HG03469 (cell line): ENCODE results near the gene TPI1.
A peak's percentile ranks its signal among the peaks of the same experiment; 100 is the strongest.
"Not testable (repeated sequence)": the region's sequence is repeated elsewhere in the genome, so short reads cannot be mapped to it uniquely, and the experiment has no call there.

Experiments used
- ATAC-seq: cut with Tn5 transposase; IDR thresholded peaks from one replicate; pipeline ENCODE4 v1.9.1; 2021; ENCODE audit warnings: mild to moderate bottlenecking, moderate library complexity, moderate number of reproducible peaks; ENCODE audit not compliant: unreplicated experiment

TPI1 gene

DNA sequence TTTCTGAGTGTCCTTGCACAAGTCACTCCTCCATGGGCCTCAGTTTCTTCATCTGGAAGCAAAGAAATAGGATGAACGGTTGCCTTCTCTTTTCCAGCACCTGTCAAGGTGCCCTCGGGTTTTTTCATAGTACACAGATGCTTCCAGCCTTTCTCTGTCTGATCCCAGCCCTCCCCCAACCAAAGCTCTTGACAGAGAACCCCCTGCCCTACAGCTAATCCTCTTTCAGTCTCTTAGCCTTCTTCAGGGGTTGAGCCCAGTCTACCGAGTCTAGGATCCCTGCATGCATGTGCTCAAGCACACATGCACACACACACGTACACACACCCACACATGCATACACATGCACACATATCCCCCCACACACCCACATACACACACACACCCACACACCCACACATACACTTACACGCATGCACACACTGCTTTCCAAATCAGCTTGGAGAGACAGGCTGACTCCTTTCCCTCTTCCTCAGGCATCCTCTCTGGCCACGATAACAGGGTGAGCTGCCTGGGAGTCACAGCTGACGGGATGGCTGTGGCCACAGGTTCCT, 20.9 kb upstream of the TPI1 start:
- no peak for ATAC-seq

DNA sequence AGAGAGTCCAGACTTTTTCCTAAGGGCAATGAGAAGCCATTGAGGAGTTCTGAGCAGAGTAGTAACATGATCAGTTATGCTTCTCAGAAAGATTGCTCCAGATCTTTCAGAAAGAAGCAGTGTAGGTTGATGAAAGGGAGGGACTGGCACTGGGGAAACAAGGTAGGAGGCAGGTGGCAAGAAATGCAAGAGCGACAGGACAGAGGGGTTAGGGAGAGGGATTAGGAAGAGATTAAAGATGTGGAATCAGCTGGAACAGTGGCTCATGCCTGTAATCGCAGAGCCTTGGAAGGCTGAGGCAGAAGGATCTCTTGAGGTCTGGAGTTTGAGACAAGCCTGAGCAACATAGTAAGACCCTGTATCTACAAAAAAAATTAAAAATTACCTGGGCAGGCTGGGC, 19.7 kb upstream of the TPI1 start:
- ATAC-seq, result no peak

DNA sequence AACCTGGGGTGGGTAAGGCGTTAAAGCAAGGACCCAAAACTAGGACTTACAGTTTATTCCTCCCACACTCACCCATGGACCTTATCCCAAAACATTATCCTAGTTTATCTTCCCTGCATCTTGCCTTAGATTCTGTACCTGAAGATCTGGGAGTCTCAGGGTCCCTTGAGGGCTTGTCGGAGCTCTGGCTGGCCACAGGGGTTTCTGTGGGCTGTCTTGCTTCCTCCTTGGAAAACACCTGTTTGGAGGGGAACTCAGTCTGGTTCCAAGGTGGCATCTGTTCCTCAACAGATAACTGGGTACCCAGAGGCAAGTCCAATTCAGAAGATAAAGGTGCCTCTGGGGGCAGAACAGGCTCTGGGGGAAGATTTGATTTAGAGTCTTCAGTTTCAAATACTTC, 17.9 kb upstream of the TPI1 start:
- no peak for ATAC-seq

DNA sequence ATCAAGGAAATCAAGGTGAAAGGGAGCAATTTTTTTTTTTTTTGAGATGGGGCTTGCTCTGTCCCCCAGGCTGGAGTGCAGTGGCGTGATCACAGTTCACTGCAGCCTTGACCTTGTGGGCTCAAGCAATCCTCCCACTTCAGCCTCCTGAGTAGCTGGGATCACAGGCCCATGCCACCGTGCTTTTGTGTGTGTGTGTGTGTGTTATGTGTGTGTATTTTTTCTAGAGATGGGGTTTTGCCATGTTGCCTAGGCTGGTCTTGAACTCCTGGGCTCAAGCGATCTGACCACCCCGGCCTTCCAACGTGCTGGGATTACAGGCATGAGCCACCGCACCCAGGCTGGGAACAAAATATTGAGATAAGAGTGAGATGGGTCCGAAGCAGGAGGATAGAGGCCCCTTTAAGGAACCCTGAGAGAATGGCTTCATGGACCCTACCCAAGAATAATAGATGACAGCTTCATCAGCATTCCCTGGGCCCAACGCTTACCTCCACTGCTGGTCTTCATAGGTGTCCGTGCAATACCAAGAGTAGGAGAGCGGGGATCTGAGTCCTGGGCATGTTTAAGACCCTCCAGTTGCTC, 17.3 kb upstream of the TPI1 start:
- no peak for ATAC-seq

DNA sequence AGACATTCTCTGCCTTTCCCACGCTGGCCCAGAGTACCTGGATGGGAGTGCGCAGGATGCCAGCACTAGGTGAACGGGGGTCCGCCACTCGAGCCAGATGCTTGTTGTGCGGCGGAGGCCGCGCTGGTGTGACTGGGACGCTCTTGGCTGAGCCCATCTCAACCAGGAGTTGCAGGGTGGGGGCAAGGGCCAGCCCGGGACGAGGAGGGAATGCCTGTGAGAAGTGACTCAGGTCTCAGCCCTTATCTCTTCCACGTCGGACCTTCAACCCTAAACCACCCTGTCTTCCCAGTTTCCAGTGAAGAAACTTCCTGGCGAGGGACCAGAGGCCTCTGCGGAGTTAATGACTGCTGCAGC, 16.6 kb upstream of the TPI1 start:
- ATAC-seq, result no peak

DNA sequence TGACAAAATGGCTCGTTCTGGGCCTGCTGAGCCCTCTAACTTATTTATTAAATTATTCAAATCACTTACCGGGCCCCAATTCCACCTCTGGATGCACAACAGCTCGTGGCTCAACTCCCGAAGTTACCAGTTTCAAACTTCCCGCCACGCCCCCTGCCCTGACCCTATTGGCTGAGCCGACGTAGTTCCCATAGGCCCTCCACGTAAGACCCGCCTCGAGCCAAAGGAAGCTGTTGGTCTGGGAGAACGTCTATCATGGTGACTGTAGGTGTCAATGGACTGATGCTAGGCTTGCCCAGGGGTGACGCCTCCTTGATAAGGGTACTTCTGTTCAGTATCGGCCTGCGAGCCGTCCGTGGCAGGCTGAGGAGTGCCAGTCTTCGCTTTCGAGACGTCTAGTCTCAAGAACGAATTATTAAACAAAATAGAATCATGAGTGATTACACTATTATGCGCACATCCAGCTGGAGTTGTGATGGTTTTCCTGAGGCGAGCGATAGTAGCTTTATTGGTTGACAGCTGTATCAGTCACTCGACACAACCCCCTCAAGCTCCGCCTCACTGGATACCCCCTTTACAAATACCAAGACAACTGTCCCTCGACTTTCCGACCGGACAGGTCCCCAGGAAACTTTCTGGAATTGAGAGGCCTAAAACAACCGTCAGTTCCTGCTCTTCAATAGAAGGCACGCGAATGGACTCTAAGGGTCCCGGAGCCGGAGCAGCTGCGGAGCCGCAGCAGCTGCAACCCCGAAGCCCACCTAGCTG, 16.0 kb upstream of the TPI1 start, which contains the start of gene CDCA3:
TSS of gene CDCA3 (minus strand) at position 134 of the 768 bp plus-strand sequence. CDS start 334 bp downstream, outside the sequence.
- peak; percentile 31 for ATAC-seq

DNA sequence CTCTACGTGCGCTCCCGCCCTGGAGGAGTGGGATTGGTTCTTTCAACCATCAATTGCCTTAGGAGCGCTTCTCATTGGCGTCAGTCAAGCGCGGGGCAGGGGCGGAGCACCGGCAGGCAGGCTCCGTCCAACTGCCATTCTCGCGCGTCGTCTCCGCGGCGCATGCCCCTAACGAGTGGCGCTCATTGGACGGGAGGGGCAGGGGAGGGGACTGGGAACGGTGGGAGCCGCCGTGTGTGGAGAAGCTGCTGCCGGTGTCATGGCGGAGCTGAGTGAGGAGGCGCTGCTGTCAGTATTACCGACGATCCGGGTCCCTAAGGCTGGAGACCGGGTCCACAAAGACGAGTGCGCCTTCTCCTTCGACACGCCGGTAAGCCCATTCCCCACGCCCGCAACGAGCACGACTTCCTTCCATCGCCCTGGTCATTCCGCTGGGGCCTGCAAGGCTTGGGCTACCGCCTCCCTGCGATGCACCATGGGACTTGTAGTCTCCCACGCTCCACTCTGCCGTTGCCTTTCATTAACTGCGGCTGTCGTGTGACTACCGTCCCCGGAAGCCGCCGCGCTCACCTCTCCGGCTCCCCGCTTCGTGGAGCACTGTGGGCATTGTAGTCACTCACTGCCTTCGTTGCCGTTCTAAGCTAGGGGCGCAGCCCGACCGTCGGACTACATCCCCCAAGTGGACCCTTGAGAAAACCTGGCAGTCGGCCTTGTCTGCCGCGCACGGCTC, 15.2 kb upstream of the TPI1 start, which contains the start of gene USP5:
TSS of gene USP5 (plus strand) at position 230 of the 730 bp plus-strand sequence. CDS start at position 260, 30 bp downstream.
- ATAC-seq, result peak; percentile 61

DNA sequence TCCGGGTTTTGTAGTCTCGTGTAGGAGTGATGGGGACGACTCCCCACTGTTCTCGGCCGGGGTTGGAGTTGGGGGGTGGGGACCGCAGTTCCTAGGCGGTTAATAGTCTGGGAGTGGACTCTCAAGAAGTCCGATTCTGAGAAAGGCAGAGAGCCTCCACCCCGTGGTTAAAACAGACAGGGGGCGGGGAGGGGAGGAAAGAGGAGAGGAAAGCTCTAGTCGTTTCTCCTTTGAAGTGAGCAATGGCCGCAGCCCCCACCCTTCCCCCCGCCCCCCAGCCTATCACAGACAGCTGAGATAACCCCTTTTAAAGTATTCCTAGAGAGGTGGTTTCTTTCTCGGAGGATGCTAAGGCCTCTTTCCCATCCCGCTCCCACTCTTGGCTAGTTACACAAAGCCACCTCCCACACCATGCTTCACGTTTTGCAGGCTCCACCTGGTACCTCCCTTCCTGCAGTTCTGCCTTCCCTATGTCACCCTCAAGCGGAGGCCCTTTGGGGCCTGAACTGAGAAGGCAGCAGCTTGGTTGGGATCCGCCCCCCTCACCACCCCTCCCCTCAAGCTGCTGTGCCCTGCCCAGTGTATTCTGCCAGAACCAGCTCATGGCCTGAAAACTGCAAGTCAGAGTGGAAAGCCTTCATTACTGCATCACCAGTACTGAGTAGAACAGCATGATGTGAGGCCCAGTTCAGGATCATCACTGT, 14.5 kb upstream of the TPI1 start:
- ATAC-seq, result no peak

DNA sequence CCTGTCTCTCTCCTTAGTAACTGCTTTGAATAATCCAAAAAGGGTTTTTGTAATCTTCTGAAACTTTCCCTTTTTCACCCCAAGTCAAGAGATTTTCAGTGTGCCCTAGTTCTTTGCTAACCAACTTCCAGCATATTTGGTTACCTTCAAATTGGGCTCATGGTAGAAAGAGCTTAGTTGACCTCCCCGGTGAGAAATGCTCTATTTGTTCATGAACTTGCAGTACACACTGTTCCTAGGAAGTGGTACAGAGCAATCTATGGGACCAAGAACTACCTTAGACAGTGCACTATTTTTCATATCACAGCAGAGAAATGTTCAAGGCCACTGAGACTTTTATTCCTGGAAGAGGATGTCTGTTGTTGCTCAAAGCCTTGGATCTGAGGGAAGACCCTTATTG, 13.7 kb upstream of the TPI1 start:
- no peak for ATAC-seq

DNA sequence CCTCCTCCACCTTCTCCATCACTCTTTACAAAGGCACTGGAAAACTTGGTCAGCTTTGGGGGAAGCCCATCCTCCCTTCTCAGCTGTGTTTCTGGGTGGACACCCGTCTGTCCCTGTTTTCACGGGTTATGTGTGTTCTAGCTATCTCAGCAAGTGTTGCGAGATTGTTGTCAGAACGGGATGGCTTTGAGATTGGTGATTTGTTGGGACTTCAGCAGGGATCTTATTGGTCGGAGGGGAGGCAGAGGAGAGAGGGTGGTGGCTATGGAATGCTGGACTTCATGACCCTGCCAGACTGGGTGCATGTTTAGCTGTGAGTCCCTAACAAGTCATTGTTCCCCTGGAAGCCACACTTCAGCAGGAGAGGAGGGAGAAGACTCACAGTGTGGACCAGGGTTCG, 13.3 kb upstream of the TPI1 start:
- no peak for ATAC-seq

DNA sequence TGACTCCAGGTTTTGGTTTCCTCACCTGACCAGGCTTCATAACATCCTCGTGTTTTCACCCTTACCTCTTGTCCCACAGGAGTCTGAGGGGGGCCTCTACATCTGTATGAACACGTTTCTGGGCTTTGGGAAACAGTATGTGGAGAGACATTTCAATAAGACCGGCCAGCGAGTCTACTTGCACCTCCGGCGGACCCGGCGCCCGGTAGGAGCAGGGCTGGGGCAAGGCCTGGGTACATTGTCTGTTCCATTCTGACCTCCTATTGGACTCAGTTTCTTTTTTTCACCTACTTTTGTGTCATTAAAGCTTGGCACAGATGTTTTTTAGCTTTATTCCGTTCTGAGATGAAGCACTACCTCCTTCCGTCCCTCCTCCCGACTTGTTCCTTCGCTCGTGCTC, 12.0 kb upstream of the TPI1 start:
- no peak for ATAC-seq

DNA sequence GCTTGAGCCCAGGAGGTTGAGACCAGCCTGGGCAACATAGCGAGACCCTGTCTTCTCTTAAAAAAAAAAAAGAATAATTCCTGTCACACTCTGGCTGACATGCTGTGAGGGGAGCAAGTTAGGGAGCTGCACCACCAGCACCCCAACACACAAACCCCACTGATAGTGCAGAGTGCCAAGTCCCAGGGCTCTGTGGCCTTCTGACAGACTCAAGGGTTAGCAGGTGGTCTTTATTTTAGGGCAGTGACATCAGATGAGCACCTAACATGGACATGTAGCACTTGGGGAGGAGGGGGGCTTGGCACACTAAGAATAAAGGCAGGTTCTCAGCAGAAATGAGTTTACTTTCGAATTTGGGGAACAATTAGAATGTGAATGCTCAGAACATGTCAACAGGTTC, 8.5 kb upstream of the TPI1 start:
- no peak for ATAC-seq

DNA sequence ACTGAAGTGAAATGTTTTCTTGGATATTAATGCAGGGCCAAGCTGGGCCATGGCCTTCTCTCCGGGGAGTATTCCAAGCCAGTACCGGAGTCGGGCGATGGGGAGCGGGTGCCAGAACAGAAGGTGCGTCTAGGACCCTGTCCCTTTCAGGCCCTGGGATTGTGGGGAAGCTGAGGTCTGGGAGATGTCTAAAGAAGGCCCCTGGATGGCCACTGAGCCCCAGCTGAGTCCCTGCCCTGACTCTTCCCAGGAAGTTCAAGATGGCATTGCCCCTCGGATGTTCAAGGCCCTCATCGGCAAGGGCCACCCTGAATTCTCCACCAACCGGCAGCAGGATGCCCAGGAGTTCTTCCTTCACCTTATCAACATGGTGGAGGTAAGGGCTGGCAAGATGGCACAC, 7.2 kb upstream of the TPI1 start:
- no peak for ATAC-seq

DNA sequence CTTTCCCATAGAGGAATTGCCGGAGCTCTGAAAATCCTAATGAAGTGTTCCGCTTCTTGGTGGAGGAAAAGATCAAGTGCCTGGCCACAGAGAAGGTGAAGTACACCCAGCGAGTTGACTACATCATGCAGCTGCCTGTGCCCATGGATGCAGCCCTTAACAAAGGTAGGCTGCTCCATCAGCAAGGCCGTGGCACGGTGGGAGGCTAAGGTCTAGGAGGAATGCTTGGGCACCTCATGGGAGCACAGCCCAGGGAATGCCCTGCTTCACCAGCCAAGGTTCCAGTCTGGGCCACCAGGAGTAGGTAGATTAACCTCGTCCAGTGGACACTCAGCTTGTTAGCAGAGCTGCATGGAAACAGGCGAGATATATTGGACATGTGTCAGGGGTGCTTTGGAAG, 6.4 kb upstream of the TPI1 start:
- no peak for ATAC-seq

DNA sequence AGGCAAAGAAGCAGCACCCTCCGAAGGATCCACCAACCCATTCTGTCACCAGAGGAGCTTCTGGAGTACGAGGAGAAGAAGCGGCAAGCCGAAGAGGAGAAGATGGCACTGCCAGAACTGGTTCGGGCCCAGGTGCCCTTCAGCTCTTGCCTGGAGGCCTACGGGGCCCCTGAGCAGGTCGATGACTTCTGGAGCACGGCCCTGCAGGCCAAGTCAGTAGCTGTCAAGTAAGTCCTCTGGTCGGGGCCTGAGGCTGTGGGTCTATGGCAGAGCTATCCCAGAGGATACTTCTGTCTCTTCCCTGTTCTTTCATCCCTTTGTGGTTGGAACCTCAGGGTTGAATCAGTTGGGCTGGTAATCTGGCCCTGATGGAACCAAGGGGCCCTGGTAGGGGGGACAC, 5.9 kb upstream of the TPI1 start:
- ATAC-seq, result no peak

DNA sequence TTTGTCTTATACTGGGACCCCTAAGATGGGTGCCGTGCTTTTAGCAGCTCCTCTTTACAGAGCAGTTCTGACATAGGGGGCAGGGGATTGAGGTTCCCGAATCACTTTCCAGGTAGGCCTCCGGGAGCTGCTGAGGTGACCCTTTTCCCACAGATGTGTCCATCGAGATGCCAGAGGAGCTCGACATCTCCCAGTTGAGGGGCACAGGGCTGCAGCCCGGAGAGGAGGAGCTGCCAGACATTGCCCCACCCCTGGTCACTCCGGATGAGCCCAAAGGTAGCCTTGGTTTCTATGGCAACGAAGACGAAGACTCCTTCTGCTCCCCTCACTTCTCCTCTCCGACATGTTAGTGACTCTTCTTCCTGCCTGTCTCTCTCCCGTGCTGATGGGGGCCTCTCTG, 4.3 kb upstream of the TPI1 start:
- no peak for ATAC-seq

DNA sequence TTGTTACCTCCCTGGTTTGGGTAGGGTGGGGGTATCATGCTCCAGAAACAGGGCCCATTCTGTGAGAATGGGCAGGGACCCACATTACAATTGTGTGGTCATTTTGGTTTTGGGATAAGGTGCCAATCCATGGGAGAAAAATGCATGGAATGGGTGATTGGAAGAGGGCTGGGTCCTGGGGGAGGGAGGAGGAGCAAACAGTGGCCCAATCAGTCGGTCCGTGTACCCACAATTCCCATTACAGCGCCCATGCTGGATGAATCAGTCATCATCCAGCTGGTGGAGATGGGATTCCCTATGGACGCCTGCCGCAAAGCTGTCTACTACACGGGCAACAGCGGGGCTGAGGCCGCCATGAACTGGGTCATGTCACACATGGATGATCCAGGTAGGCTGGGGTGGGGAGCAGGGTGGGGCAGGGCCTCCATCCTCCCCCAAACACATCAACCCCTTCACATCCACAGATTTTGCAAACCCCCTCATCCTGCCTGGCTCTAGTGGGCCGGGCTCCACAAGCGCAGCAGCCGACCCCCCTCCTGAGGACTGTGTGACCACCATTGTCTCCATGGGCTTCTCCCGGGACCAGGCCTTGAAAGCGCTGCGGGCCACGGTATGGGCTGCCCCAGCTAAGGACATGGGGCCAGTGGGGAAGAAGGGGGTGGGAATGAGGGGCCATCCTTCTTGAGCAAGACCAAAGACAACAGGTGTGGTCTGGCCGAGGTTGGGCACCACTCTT, 3.6 kb upstream of the TPI1 start:
- no peak for ATAC-seq

DNA sequence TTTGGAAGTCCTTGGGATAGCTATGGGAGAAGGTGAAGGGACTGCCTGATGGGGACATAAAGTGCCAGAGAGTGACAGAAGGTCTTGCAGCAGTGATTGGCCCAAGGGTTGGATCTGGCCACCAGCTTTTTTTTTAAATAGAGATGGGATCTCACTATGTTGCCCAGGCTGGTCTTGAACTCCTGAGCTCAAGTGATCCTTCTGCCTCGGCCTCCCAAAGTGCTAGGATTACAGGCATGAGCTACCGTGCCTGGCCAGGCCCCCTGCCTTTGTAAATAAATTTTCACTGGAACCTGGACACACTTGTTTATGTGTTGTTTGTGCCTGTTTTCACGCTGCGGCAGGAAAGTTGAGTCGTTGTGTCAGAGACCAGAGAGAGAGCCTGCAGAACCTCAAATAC, 2.0 kb upstream of the TPI1 start:
- ATAC-seq, result not testable (repeated sequence)

DNA sequence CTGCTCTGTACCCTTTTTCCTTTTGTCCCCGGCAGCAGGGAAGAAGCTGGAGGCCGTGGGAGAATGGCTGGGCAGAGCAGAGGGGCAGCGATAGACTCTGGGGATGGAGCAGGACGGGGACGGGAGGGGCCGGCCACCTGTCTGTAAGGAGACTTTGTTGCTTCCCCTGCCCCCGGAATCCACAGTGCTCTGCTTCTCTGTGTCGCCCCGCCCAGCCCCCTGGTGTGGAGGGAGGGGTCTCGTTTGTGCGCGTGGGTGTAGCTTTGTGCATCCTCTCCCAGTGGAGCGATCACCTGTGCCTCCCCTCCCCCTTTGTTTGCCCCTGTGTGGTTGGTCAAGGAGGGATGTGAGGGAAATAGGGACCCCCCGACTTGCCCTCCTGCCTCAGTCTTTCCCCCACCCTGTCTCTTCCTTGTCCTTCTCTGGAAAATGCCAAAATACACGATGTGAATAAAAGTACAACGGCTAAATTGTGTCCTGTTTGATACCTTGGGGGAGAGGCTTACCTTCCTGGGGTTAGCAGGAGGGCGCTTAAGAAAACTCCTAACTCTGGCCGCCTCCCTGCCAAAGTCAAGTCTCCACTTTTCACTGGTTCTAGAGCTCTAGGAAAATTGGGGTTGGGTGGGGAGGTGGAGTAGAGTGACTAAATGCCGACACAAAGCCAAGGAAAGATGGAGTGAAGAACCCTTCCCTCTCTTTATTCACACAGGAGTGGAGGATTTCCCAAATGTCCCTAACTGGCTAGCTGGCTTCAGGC, 990 bp upstream of the TPI1 start:
- no peak for ATAC-seq
